Left lung (tissue), 10 donors: ENCODE data around the gene ANKDD1B. TPM values are rescaled to one million over a fixed set of nuclear protein-coding genes. Genes with fewer than 3 reads are reported as not detected.

ENCODE experiments used
- ATAC-seq: fragments of 200-7000 bp; cut with Tn5 transposase; one replicate; pipeline ENCODE4 v1.9.1; 2020; ENCODE audit warnings: moderate library complexity
- DNase-seq, 4 donors: peaks; one replicate each; pipeline ENCODE4 v3.0.0-alpha.2; 2013 to 2020
- H3K27ac ChIP-seq, 2 donors: fragments of 200-600 bp; sonication (generic) in 1 of 2; one replicate each; pipeline versions ENCODE4 v1.5.0 to v1.8.0; 2020 to 2021
- H3K27me3 ChIP-seq, 2 donors: fragments of 200-600 bp; sonication (generic) in 1 of 2; one replicate each; pipeline versions ENCODE4 v1.5.0 to v1.8.0; 2020 to 2021
- H3K36me3 ChIP-seq, 2 donors: fragments of 200-600 bp; sonication (generic) in 1 of 2; one replicate each; pipeline versions ENCODE4 v1.5.0 to v1.8.0; 2020 to 2021
- H3K4me1 ChIP-seq, 2 donors: fragments of 200-600 bp; one replicate each; pipeline ENCODE4 v1.8.0; 2021
- H3K4me3 ChIP-seq, 2 donors: fragments of 200-600 bp; sonication (generic) in 1 of 2; one replicate each; pipeline versions ENCODE4 v1.5.0 to v1.8.0; 2020 to 2021; ENCODE audit warnings: mild to moderate bottlenecking in 1 of 2
- H3K9me3 ChIP-seq, 2 donors: fragments of 200-600 bp; sonication (generic) in 1 of 2; one replicate each; pipeline versions ENCODE4 v1.5.0 to v1.8.0; 2020 to 2021
- intact Hi-C, 2 donors: fragments of 100-400 bp; cut with DNase I; formaldehyde crosslinking; loops; one replicate each; pipeline versions ENCODE4 v1.11.2 to v1.14.2; 2022
- polyA plus RNA-seq, 6 donors: library from polyadenylated mRNA; unstranded; fragments of 120-200 nt; gene quantifications; one replicate each; pipeline ENCODE4 v1.2.1, GENCODE V29; 2013; ENCODE audit not compliant: insufficient read length in 6 of 6
- total RNA-seq, 2 donors: library from RNA; stranded (reverse); fragmentation: NEBNext Ultra II Directional; extraction: Animal tissue kit (Norgen Biotek cat#: 25700); gene quantifications; one replicate each; pipeline ENCODE4 v1.2.1, GENCODE V29; 2021
- TF ChIP-seq, protein P1 (sequence below), 2 donors: fragments of 200-600 bp; sonication (generic) in 1 of 2; IDR thresholded peaks; one replicate each; pipeline versions ENCODE4 v1.5.0 to v1.8.0; 2021; ENCODE audit warnings: antibody characterized with exemption in 2 of 2
- donor health status: DM: no; HTN: yes; CAD: no.
- donor health status: DM: no; HTN: no; CAD: no.

ANKDD1B gene
- total and polyA plus RNA-seq, 8 donors, result 3.0 to 4.9 (median 4.3) TPM

DNA sequence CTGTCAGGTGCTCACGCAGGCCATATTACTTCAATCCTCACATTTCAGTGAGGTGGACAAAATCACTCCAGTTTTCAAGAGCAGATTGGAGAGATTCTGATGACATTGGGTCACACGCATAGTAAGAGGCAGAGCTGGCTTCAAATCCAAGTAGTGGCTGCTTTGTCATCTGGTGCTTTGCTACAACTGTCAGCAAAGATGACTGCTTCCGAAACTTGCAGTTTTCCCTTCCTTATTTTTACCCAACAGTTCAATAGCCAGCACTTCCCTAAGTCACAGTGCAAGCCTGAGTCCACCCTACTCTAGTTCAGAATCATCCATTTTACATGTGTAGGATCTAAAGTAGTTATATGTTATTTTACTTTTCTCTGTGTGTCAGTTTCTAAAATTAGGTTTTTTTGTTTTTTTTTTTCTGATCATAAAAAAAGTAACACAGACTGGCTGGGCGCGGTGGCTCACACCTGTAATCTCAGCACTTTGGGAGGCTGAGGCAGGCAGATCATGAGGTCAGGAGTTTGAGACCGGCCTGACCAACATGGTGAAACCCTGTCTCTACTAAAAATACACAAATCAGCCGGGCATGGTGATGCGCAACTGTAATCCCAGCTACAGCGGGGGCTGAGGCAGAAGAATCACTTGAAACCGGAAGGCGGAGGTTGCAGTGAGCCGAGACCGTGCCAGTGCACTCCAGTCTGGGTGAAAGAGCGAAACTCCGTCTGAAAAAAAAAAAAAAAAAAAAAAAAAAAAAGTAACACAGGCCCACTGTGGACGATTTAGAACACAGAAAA lies 49.6 kb downstream of the ANKDD1B start:
- no peak overlapping the region for H3K4me3 ChIP-seq
- no peak for DNase-seq
- no peaks in the 10 kb centered on the region for H3K9me3 ChIP-seq
- no peaks in the 10 kb centered on the region for H3K27me3 ChIP-seq
- H3K27ac ChIP-seq, result no peak overlapping the region
- no peaks in the 10 kb centered on the region for H3K36me3 ChIP-seq
- no peaks in the 10 kb centered on the region for H3K4me1 ChIP-seq
- TF ChIP-seq, protein P1, sequence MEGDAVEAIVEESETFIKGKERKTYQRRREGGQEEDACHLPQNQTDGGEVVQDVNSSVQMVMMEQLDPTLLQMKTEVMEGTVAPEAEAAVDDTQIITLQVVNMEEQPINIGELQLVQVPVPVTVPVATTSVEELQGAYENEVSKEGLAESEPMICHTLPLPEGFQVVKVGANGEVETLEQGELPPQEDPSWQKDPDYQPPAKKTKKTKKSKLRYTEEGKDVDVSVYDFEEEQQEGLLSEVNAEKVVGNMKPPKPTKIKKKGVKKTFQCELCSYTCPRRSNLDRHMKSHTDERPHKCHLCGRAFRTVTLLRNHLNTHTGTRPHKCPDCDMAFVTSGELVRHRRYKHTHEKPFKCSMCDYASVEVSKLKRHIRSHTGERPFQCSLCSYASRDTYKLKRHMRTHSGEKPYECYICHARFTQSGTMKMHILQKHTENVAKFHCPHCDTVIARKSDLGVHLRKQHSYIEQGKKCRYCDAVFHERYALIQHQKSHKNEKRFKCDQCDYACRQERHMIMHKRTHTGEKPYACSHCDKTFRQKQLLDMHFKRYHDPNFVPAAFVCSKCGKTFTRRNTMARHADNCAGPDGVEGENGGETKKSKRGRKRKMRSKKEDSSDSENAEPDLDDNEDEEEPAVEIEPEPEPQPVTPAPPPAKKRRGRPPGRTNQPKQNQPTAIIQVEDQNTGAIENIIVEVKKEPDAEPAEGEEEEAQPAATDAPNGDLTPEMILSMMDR (IDR thresholded peaks at IDR 0.05), result no peak
- intact Hi-C loops, result no loop called here
- ATAC-seq, result peak; percentile 47

DNA sequence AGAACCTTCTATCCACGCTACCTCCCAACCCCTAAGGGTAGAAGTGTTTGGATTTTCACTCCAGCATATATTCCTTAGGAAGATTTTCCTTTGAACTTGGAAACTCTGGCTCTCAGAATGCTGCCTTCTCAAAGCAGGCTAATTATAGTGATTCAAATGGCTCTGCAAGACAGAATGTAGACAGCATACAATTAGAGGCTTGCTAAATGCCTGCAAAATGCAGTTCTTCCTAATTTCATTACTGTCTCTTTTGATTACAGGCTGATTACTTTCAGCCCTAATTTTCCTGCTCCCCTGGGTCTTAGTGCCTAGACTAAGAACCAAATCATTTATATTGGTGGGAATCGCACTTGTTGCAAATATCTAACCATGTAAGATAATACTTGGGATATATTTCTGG lies 50.8 kb downstream of the ANKDD1B start:
- no peak overlapping the region for H3K4me3 ChIP-seq
- DNase-seq (no peak), ATAC-seq (no peak)
- H3K27ac ChIP-seq, result no peak overlapping the region
- TF ChIP-seq, protein P1 (IDR thresholded peaks at IDR 0.05), result no peak
- intact Hi-C loops, result no loop called here
- no peaks in the 10 kb centered on the region for H3K27me3 ChIP-seq
- no peaks in the 10 kb centered on the region for H3K9me3 ChIP-seq
- H3K36me3 ChIP-seq, result no peaks in the 10 kb centered on the region
- H3K4me1 ChIP-seq, result no peaks in the 10 kb centered on the region

DNA sequence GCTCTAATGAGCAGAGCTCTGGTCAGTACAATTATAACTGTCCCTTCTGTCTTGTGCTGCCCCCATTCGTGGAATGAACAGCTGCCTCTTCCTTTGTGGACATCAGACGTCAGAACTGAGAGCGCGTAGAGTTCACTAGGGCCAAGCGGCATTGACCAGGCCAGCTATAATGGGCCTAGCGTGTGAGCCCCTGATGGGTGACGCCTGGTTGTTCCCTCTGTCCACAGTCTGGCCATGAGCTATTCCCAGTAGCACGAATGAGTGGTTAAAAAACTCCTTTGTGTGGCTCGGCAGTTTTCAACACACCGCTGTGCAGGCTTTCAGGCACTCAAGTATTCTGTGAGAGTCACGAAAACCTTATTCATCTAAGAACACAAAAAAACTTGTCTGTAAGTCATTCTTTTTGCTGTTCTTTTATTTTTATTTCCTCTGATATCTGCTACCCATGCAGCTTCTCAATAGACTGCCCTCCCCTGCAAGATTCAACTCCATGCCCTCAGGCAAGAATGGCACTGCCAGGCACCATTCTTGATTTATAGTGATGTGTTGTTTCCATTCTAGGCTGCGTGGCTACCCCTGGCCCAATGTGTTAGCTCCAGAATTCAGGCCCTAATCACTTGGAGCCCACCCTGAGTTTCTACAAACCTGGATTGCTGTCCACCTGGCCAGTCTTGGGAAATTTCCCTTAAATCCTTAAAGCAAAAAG lies 52.5 kb downstream of the ANKDD1B start:
- intact Hi-C loops, result no loop called here
- TF ChIP-seq, protein P1 (IDR thresholded peaks at IDR 0.05), result no peak
- no peak for ATAC-seq

DNA sequence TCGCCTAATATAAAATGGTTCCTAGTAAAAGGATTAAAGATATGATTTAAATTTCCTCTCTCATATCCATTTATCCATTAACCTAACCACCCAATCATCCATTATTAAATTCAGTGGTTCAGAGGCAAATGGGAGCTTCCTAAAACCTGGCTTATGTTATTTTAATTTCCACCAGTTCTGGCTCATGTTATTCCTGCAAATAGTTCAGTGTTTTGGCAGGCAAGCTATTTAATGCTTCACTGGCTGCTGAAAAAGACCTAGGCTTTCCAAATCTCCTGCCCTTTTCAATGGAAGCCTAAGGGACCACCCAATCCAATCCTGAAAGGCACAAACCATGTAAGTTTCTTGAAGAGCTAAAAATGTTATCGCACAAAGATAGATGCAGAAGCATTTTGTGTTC lies 53.7 kb downstream of the ANKDD1B start:
- H3K27ac ChIP-seq, result no peak overlapping the region
- intact Hi-C loops, result no loop called here
- H3K27me3 ChIP-seq, result no peaks in the 10 kb centered on the region
- peaks cover 0 to 18% of the 10 kb centered on the region in 2 donors for H3K4me1 ChIP-seq
- TF ChIP-seq, protein P1 (IDR thresholded peaks at IDR 0.05), result no peak
- H3K4me3 ChIP-seq, result no peak overlapping the region
- DNase-seq, result no peak
- ATAC-seq, result no peak
- H3K36me3 ChIP-seq, result no peaks in the 10 kb centered on the region
- no peaks in the 10 kb centered on the region for H3K9me3 ChIP-seq

More for the DNA sequence above, 52.5 kb downstream of the ANKDD1B start:
- H3K9me3 ChIP-seq, result no peaks in the 10 kb centered on the region
- H3K4me1 ChIP-seq, result peaks cover 0 to 6% of the 10 kb centered on the region in 2 donors
- no peaks in the 10 kb centered on the region for H3K36me3 ChIP-seq
- no peak overlapping the region for H3K27ac ChIP-seq
- no peak for DNase-seq
- H3K4me3 ChIP-seq, result no peak overlapping the region
- H3K27me3 ChIP-seq, result no peaks in the 10 kb centered on the region

DNA sequence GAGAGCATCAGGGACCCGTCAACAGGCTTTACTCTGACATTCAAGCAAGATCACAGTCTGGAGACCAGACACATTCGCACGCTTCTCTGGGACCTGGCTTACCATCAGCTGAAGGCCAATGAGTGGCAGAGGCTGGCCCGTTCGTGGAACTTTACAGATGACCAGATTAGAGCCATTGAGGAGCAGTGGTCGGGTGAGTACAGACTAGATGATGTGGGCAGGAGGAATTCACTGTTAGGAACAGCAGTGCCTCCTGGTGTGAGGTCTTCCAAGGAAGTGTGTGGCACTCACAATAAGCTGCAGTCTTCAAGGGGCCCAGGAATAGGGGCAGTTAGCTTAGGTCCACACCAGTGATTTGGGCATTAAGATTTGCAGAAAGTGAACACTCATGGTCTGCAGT lies 55.5 kb downstream of the ANKDD1B start:
- peaks cover 0 to 23% of the 10 kb centered on the region in 2 donors for H3K4me1 ChIP-seq
- no peaks in the 10 kb centered on the region for H3K9me3 ChIP-seq
- H3K27ac ChIP-seq, result no peak overlapping the region
- TF ChIP-seq, protein P1 (IDR thresholded peaks at IDR 0.05), result no peak
- no peaks in the 10 kb centered on the region for H3K27me3 ChIP-seq
- DNase-seq (no peak), ATAC-seq (no peak)
- intact Hi-C loops, result no loop called here
- H3K4me3 ChIP-seq, result no peak overlapping the region
- no peaks in the 10 kb centered on the region for H3K36me3 ChIP-seq
